HL-60 (cell line): ENCODE data around the gene TPT1.

ENCODE experiments used
- POLR2AphosphoS5 ChIP-seq: IDR thresholded peaks from 2 replicates; pipeline ENCODE4 v1.6.1; 2012; ENCODE audit warnings: low read depth
- REST ChIP-seq: IDR thresholded peaks from 2 replicates; pipeline ENCODE4 v1.6.1; 2012; ENCODE audit warnings: low read depth; ENCODE audit not compliant: insufficient replicate concordance
- TF ChIP-seq, protein P1 (sequence below): IDR thresholded peaks from one replicate; pipeline ENCODE4 v1.5.1; 2011; ENCODE audit warnings: low read length, control low read depth, inconsistent platforms; ENCODE audit not compliant: insufficient read depth

DNA sequence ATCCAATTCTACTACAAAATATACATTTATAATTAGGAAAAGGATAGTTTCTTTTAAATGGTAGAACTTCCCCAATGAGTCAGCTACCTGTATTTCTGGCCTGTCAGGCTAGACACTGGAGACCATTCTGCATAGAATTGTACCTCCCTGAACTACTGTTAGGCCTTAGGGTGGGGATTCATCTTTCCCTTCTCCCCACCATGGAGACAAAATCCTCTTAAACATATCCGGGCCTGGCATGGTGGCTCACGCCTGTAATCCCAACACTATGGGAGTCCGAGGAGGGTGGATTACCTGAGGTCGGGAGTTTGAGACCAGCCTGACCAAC lies 24.5 kb upstream of the TPT1 start:
- TF ChIP-seq POLR2AphosphoS5 (no peak), REST (no peak)
- TF ChIP-seq, protein P1, sequence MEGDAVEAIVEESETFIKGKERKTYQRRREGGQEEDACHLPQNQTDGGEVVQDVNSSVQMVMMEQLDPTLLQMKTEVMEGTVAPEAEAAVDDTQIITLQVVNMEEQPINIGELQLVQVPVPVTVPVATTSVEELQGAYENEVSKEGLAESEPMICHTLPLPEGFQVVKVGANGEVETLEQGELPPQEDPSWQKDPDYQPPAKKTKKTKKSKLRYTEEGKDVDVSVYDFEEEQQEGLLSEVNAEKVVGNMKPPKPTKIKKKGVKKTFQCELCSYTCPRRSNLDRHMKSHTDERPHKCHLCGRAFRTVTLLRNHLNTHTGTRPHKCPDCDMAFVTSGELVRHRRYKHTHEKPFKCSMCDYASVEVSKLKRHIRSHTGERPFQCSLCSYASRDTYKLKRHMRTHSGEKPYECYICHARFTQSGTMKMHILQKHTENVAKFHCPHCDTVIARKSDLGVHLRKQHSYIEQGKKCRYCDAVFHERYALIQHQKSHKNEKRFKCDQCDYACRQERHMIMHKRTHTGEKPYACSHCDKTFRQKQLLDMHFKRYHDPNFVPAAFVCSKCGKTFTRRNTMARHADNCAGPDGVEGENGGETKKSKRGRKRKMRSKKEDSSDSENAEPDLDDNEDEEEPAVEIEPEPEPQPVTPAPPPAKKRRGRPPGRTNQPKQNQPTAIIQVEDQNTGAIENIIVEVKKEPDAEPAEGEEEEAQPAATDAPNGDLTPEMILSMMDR: no peak
